ENCODE results near the gene MMP23B. TPM values are rescaled to one million over a fixed set of nuclear protein-coding genes. Genes with fewer than 3 reads are reported as not detected.
"Not testable (repeated sequence)": the region's sequence is repeated elsewhere in the genome, so short reads cannot be mapped to it uniquely, and the experiment has no call there.

The MMP23B gene
- total RNA-seq, 2 experiments from 2014 or later, result 1.4 to 2.3 TPM

DNA sequence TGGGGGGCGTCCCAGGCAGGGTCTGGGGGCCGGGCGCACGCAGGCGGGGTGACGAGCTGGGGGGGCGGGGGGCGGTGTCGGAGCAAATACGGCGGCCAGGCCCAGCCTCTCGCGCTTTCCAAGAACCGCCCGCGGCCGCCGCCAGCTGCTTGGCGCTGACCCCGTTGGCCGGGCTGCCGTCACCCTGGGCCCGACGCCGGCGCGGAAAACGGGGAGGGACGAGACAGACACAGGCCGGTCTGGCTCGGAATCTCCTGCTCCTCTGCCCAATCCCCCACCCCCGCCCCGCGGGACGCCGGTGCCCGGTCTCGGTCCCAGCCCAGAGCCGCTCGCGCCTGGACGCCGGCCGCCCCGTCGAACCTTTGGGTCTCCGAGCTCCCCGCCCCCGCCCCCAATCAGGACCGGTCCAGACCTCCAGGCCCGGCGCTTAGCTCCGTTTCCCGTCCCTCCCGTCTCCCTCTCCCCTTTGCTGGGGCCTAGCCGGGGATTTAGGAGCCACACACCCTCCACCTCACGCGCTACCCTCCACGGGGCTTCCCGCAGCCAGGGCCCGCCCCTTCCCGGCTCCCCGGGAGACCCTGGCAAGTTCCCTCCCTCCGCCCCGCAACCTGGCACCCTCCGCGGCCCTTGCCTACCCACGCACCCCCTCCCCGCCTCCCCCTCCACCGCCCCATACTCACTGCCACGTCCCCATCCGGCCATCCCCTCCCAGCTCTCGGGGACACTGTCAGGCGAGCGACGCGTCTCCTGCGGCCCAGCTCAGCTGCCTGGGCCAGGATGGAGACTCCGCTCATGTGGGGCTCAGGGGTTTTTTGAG lies 800 bp upstream of the MMP23B start:
- H3K27me3 Mint-ChIP-seq, result peaks cover 7% of the 10 kb centered on the region
- no peak overlapping the region for H3K4me3 Mint-ChIP-seq
- H3K36me3 Mint-ChIP-seq, result peaks cover 2% of the 10 kb centered on the region
- no peaks in the 10 kb centered on the region for H3K9me3 Mint-ChIP-seq
- no peak for DNase-seq
- peaks cover 5% of the 10 kb centered on the region for H3K4me1 Mint-ChIP-seq
- no peak overlapping the region for H3K27ac Mint-ChIP-seq

- H3K9me3 Mint-ChIP-seq, H3K4me3 Mint-ChIP-seq, H3K36me3 Mint-ChIP-seq, DNase-seq, H3K4me1 Mint-ChIP-seq, H3K27ac Mint-ChIP-seq, H3K27me3 Mint-ChIP-seq: not testable (repeated sequence)
Measured at GRCh38 chr1:1633409-1633808, 1.4 kb downstream of the MMP23B start.

GRCh38 chr1:1634613-1635012 lies 2.6 kb downstream of the MMP23B start:
- H3K9me3 Mint-ChIP-seq, H3K4me1 Mint-ChIP-seq, H3K27ac Mint-ChIP-seq, H3K36me3 Mint-ChIP-seq, H3K4me3 Mint-ChIP-seq, H3K27me3 Mint-ChIP-seq, DNase-seq: not testable (repeated sequence)

DNA sequence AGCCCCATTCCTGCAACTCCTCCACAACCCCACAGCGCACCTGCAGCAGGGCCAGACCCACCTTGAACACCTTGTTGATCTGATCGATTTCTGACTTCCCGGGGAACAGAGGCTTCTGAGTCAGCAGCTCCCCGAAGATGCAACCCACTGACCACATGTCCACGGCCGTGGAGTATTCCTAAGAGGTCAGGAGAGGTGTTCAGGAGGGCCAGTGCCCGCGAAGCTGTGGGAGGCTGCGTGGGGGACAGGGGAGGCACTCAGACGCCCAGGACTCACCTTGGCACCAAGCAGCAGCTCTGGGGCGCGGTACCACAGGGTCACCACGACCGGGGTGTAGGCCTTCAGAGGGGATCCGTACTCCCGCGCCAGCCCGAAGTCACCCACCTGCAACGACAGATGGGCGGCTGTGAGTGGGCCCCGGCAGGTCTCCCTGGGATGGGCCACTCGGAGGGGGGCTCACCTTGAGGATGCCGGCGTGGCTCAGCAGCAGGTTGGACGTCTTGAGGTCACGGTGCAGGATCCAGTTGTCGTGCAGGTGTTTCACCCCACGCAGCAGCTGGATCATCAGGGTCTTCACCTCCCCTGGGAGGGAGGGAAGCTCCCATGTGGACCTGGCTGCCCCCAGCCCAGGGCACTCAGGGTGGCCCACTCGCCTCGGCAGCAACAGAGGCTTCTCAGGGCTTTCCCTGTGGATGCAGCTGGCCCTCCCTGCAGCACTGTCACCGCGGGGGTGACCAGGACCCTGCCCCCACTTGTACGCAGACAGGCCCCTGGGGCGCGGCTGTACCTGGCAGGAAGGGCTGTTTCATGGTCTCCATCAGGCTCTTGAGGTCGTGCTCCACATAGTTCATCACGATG lies 4.9 kb downstream of the MMP23B start:
- H3K27me3 Mint-ChIP-seq, H3K27ac Mint-ChIP-seq, DNase-seq, H3K4me3 Mint-ChIP-seq, H3K36me3 Mint-ChIP-seq, H3K9me3 Mint-ChIP-seq, H3K4me1 Mint-ChIP-seq: not testable (repeated sequence)

- not testable (repeated sequence) for H3K9me3 Mint-ChIP-seq, DNase-seq, H3K4me3 Mint-ChIP-seq, H3K36me3 Mint-ChIP-seq, H3K27me3 Mint-ChIP-seq, H3K4me1 Mint-ChIP-seq, H3K27ac Mint-ChIP-seq
Measured at GRCh38 chr1:1637479-1637875, 5.5 kb downstream of the MMP23B start.

GRCh38 chr1:1638528-1638927 lies 6.6 kb downstream of the MMP23B start:
- H3K4me3 Mint-ChIP-seq, H3K27ac Mint-ChIP-seq, DNase-seq, H3K36me3 Mint-ChIP-seq, H3K4me1 Mint-ChIP-seq, H3K27me3 Mint-ChIP-seq, H3K9me3 Mint-ChIP-seq: not testable (repeated sequence)

DNA sequence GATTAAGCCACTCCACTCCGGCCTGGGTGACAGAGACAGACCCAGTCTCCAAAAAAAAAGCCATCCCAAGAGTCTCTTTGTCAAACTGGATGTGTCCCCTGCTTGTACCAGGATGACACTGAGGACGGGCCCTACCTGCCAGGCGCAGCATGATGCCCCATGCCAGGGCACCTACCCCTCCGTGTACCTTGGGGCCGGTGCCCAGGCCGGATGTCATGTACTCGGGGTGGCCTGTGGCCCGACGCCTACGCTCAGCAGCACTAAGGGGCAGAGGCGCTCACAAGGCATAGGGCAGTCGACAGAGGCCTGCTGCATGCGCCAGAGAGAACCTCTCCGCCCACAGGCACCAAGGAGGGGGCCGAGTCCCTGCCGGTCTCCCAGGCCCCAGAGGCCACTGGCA lies 7.4 kb downstream of the MMP23B start:
- not testable (repeated sequence) for DNase-seq, H3K9me3 Mint-ChIP-seq, H3K4me3 Mint-ChIP-seq, H3K36me3 Mint-ChIP-seq, H3K4me1 Mint-ChIP-seq, H3K27me3 Mint-ChIP-seq
- H3K27ac Mint-ChIP-seq, result peak overlapping the region; percentile 42

GRCh38 chr1:1640081-1640480 lies 8.1 kb downstream of the MMP23B start:
- H3K4me3 Mint-ChIP-seq, H3K27me3 Mint-ChIP-seq, H3K36me3 Mint-ChIP-seq, DNase-seq, H3K27ac Mint-ChIP-seq, H3K9me3 Mint-ChIP-seq, H3K4me1 Mint-ChIP-seq: not testable (repeated sequence)

- H3K36me3 Mint-ChIP-seq, H3K27me3 Mint-ChIP-seq, H3K4me1 Mint-ChIP-seq, H3K4me3 Mint-ChIP-seq, DNase-seq, H3K27ac Mint-ChIP-seq, H3K9me3 Mint-ChIP-seq: not testable (repeated sequence)
Measured at GRCh38 chr1:1640711-1641461, 8.9 kb downstream of the MMP23B start.

DNA sequence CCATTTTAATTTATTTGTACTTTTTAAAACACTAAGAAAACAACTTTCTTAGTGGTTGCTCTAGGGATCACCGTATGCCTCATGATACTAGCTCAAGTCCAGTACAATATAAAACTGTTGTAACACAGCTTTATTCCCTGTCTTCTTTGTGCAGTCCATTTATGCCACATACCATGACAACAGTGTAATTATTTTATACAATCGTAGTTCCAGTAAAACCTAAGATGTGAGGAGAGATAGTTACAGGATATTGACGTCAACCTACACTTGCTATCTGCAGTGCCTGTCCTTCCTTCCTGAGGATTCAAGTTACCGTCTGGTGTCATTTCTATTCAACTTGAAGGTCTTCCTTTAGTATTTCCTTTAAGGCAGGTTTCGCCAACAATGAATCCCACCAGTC lies 14.4 kb downstream of the MMP23B start:
- peaks cover 29% of the 10 kb centered on the region for H3K36me3 Mint-ChIP-seq
- H3K9me3 Mint-ChIP-seq, H3K4me3 Mint-ChIP-seq, H3K4me1 Mint-ChIP-seq, H3K27me3 Mint-ChIP-seq, DNase-seq, H3K27ac Mint-ChIP-seq: not testable (repeated sequence)

- DNase-seq, H3K27me3 Mint-ChIP-seq, H3K4me1 Mint-ChIP-seq, H3K9me3 Mint-ChIP-seq, H3K4me3 Mint-ChIP-seq, H3K27ac Mint-ChIP-seq: not testable (repeated sequence)
- H3K36me3 Mint-ChIP-seq, result peaks cover 34% of the 10 kb centered on the region
Measured at GRCh38 chr1:1647567-1648241, 15.7 kb downstream of the MMP23B start.

GRCh38 chr1:1648265-1648664 lies 16.3 kb downstream of the MMP23B start:
- H3K9me3 Mint-ChIP-seq, H3K27ac Mint-ChIP-seq, H3K27me3 Mint-ChIP-seq, DNase-seq, H3K4me3 Mint-ChIP-seq, H3K4me1 Mint-ChIP-seq: not testable (repeated sequence)
- peaks cover 35% of the 10 kb centered on the region for H3K36me3 Mint-ChIP-seq

DNA sequence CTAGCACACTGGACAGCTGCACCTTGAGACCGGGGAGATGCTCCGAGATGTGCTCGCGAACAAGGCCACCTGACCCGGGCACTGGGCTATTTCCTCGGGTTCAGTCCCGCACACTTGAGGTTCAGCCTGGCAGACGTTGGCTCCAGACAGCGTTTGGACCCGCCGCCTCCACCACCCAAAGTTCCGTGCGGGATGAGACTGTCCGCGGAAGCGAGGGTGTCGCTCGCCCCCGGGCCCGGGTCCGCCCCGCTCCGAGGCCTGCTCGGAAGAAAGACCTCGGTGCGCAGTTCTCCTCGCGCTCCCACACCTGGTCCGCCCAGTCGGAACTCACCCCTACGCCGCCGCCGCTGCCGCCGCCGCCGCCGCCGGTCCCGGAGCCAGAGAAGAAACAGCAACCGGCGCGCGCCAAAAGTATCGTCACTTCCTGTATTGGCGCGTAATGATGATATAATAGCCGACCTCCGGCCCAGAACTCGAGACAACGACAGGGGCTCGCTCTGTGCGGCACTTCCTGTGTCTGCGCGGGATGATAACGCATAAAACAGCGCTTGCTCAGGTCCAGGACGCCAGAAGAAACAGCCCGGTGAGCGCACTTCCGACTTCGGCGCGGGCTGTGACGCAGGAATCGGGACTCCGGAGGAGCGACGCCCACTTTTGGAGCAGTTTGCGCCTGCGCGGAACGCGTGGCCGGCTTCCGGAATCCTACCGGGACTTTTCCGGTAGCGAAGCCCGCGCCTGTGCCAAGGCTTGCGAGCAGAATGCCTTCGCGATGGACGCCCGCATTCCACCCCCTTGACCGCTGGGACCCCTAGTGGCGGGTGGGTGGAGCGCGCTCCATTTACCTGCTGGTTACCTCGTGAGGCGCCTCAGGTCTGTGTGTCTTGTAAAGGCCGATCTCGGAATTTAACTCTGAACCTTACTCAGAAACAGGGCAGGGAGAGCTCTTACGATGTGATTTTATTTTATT lies 26.9 kb downstream of the MMP23B start, which contains the start of gene CDK11B:
Gene CDK11B (minus strand): TSS at position 422 of the 967 bp plus-strand sequence. CDS start 1,519 bp downstream, outside the sequence.
- not testable (repeated sequence) for H3K36me3 Mint-ChIP-seq, H3K4me1 Mint-ChIP-seq
- peak within 1 kb of the TSS; percentile 96 for H3K27ac Mint-ChIP-seq

DNA sequence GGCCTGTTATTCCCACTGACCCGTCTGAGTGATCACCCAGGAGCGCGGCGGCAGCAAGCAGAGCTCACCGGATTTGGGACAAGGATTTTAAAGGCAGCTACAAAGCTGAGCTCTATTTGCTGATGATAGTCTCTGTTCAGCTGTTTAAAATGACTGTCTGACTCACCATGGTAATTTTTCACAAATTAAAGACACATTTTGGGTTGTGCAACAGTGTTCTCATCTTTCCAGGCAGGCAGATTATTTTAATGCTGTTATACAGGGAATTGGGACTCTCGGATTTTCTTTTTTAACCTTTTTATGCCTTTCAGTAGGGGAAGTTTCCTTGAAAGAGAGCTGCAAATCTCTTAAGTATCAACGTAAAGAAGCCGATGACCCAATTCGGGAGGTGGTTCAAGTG lies 30.4 kb downstream of the MMP23B start:
- H3K27me3 Mint-ChIP-seq, H3K36me3 Mint-ChIP-seq, DNase-seq, H3K27ac Mint-ChIP-seq, H3K4me1 Mint-ChIP-seq, H3K9me3 Mint-ChIP-seq, H3K4me3 Mint-ChIP-seq: not testable (repeated sequence)

More for the DNA sequence above, 26.9 kb downstream of the MMP23B start, which contains the start of gene CDK11B:
- H3K4me3 Mint-ChIP-seq, result peak within 1 kb of the TSS; percentile 89
- peak; percentile 97 for DNase-seq
- not testable (repeated sequence) for H3K27me3 Mint-ChIP-seq, H3K9me3 Mint-ChIP-seq
